ENCODE data around the gene PDCL2. TPM values are rescaled to one million over a fixed set of nuclear protein-coding genes. Genes with fewer than 3 reads are reported as not detected.
A peak's percentile ranks its signal among the peaks of the same experiment; 100 is the strongest.

Gene PDCL2
- total RNA-seq, 1 experiment from 2014 or later = not detected

- ChIA-PET POLR2A (no interaction called here), CTCF (no interaction called here)
- H3K4me1 ChIP-seq = no peaks in the 10 kb centered on the region
- H3K9me3 ChIP-seq = peaks cover 11% of the 10 kb centered on the region
- no peaks in the 10 kb centered on the region for H3K27me3 ChIP-seq (replicated peaks; ENCODE audit: control insufficient read depth, insufficient read depth, low read length)
- H3K36me3 ChIP-seq (ENCODE audit: control insufficient read depth, insufficient read depth, low read length) = no peaks in the 10 kb centered on the region
- Mint-ChIP-seq H3K4me1 (ENCODE audit: low read depth, unreplicated experiment) (no peaks in the 10 kb centered on the region), H3K36me3 (ENCODE audit: insufficient read depth, unreplicated experiment) (no peaks in the 10 kb centered on the region), H3K4me3 (ENCODE audit: unreplicated experiment) (no peak overlapping the region), H3K27me3 (ENCODE audit: insufficient read depth, unreplicated experiment) (peaks cover 17% of the 10 kb centered on the region), H3K27ac (ENCODE audit: unreplicated experiment) (no peak overlapping the region), H3K9me3 (ENCODE audit: unreplicated experiment) (peaks cover 7% of the 10 kb centered on the region)
- TF ChIP-seq CTCF (IDR thresholded peaks at IDR 0.05; ENCODE audit: insufficient read depth in 1 of 2, low read depth in 1 of 2, low read length in 1 of 2, severe bottlenecking in 1 of 2, unreplicated experiment in 1 of 2) = no peak
- intact Hi-C loops (cut with micrococcal nuclease; ENCODE audit: unreplicated experiment) = no loop called here
- no peak for DNase-seq
- H3K4me3 ChIP-seq (ENCODE audit: low read depth, low read length) = no peak overlapping the region
- BruUV-seq (replicated peaks) = no TSS peak
Observed at GRCh38 chr4:55574252-55574651, 17.8 kb downstream of the PDCL2 start.

GRCh38 chr4:55571806-55572205 lies 20.2 kb downstream of the PDCL2 start:
- H3K36me3 ChIP-seq (ENCODE audit: control insufficient read depth, insufficient read depth, low read length) = no peaks in the 10 kb centered on the region
- CTCF ChIA-PET = no interaction called here
- Mint-ChIP-seq H3K4me3 (ENCODE audit: unreplicated experiment) (no peak overlapping the region), H3K36me3 (ENCODE audit: insufficient read depth, unreplicated experiment) (no peaks in the 10 kb centered on the region), H3K9me3 (ENCODE audit: unreplicated experiment) (peaks cover 7% of the 10 kb centered on the region), H3K4me1 (ENCODE audit: low read depth, unreplicated experiment) (peaks cover 12% of the 10 kb centered on the region), H3K27ac (ENCODE audit: unreplicated experiment) (no peak overlapping the region), H3K27me3 (ENCODE audit: insufficient read depth, unreplicated experiment) (peaks cover 17% of the 10 kb centered on the region)
- peaks cover 11% of the 10 kb centered on the region for H3K9me3 ChIP-seq
- POLR2A ChIA-PET = no interaction called here
- no peaks in the 10 kb centered on the region for H3K27me3 ChIP-seq (replicated peaks; ENCODE audit: control insufficient read depth, insufficient read depth, low read length)
- no peak overlapping the region for H3K4me3 ChIP-seq (ENCODE audit: low read depth, low read length)
- DNase-seq = no peak
- 0 out of 2 replicates have a peak, but pooled peaks cover 6% of the 10 kb centered on the region for H3K4me1 ChIP-seq
- BruUV-seq (replicated peaks) = no TSS peak
- intact Hi-C loops (cut with micrococcal nuclease; ENCODE audit: unreplicated experiment) = no loop called here
- no peak for TF ChIP-seq CTCF (IDR thresholded peaks at IDR 0.05; ENCODE audit: insufficient read depth in 1 of 2, low read depth in 1 of 2, low read length in 1 of 2, severe bottlenecking in 1 of 2, unreplicated experiment in 1 of 2)

- no peak overlapping the region for H3K4me3 Mint-ChIP-seq (ENCODE audit: unreplicated experiment)
- Histone ChIP-seq H3K4me3 (ENCODE audit: low read depth, low read length) (no peak overlapping the region), H3K27me3 (replicated peaks; ENCODE audit: control insufficient read depth, insufficient read depth, low read length) (no peaks in the 10 kb centered on the region), H3K9me3 (peaks cover 5% of the 10 kb centered on the region; the same call in 1 of the 2 replicates), H3K36me3 (ENCODE audit: control insufficient read depth, insufficient read depth, low read length) (no peaks in the 10 kb centered on the region), H3K4me1 (0 out of 2 replicates have a peak, but pooled peaks cover 6% of the 10 kb centered on the region)
- H3K9me3 Mint-ChIP-seq (ENCODE audit: unreplicated experiment) = no peaks in the 10 kb centered on the region
- no peak for TF ChIP-seq CTCF (IDR thresholded peaks at IDR 0.05; ENCODE audit: insufficient read depth in 1 of 2, low read depth in 1 of 2, low read length in 1 of 2, severe bottlenecking in 1 of 2, unreplicated experiment in 1 of 2)
- CTCF ChIA-PET = interaction anchor here (1.0 kb wide), 1 partner anchor 23 kb away, joined by 4 read pairs; the partner anchor contains the start of gene CLOCK
- DNase-seq = peak in 1 of 2 experiments; percentile 25
- H3K27ac Mint-ChIP-seq (ENCODE audit: unreplicated experiment) = no peak overlapping the region
- intact Hi-C loops (cut with micrococcal nuclease; ENCODE audit: unreplicated experiment) = loop anchor here (2.0 kb wide), 1 partner anchor 22 kb away; the partner anchor contains the start of gene CLOCK
- BruUV-seq (replicated peaks) = no TSS peak
- H3K27me3 Mint-ChIP-seq (ENCODE audit: insufficient read depth, unreplicated experiment) = peaks cover 15% of the 10 kb centered on the region
- POLR2A ChIA-PET = no interaction called here
- peaks cover 12% of the 10 kb centered on the region for H3K4me1 Mint-ChIP-seq (ENCODE audit: low read depth, unreplicated experiment)
- no peaks in the 10 kb centered on the region for H3K36me3 Mint-ChIP-seq (ENCODE audit: insufficient read depth, unreplicated experiment)
Observed at GRCh38 chr4:55568905-55569504, 23.0 kb downstream of the PDCL2 start.
